DMS 273 (cell line): ENCODE results near the gene SUDS3.
A peak's percentile ranks its signal among the peaks of the same experiment; 100 is the strongest.
"Not testable (repeated sequence)": the region's sequence is repeated elsewhere in the genome, so short reads cannot be mapped to it uniquely, and the experiment has no call there.

Experiments used
- DNase-seq: peaks from one replicate; lab custom pipeline; 2025; ENCODE audit not compliant: unreplicated experiment; lab: John Stamatoyannopoulos, UW

SUDS3 gene

GRCh38 chr12:118376089-118377020, at the start of gene SUDS3:
SUDS3 (plus strand) TSS chr12:118376555; CDS start chr12:118376692, 137 bp downstream.
- peak; percentile 90 for DNase-seq

GRCh38 chr12:118326991-118327390, 49.4 kb upstream of the SUDS3 start:
- DNase-seq = no peak

- no peak for DNase-seq
Observed at GRCh38 chr12:118327391-118327790, 49.0 kb upstream of the SUDS3 start.

GRCh38 chr12:118328486-118329330, 47.6 kb upstream of the SUDS3 start:
- no peak for DNase-seq

- DNase-seq = peak; percentile 62
Observed at GRCh38 chr12:118330421-118331018, 45.8 kb upstream of the SUDS3 start.

GRCh38 chr12:118332511-118332910, 43.8 kb upstream of the SUDS3 start:
- DNase-seq = peak; percentile 21

GRCh38 chr12:118334241-118334640, 42.1 kb upstream of the SUDS3 start:
- DNase-seq = no peak

- DNase-seq = no peak
Observed at GRCh38 chr12:118334939-118335567, 41.3 kb upstream of the SUDS3 start.

- no peak for DNase-seq
Observed at GRCh38 chr12:118336123-118336522, 40.2 kb upstream of the SUDS3 start.

GRCh38 chr12:118337194-118337838, 39.0 kb upstream of the SUDS3 start:
- no peak for DNase-seq

- no peak for DNase-seq
Observed at GRCh38 chr12:118342090-118342489, 34.3 kb upstream of the SUDS3 start.

- no peak for DNase-seq
Observed at GRCh38 chr12:118344829-118345228, 31.5 kb upstream of the SUDS3 start.

GRCh38 chr12:118345355-118345754, 31.0 kb upstream of the SUDS3 start:
- no peak for DNase-seq

GRCh38 chr12:118346895-118347294, 29.5 kb upstream of the SUDS3 start:
- no peak for DNase-seq

- no peak for DNase-seq
Observed at GRCh38 chr12:118347916-118348315, 28.4 kb upstream of the SUDS3 start.

- no peak for DNase-seq
Observed at GRCh38 chr12:118350908-118351559, 25.3 kb upstream of the SUDS3 start.

- DNase-seq = no peak
Observed at GRCh38 chr12:118353721-118354120, 22.6 kb upstream of the SUDS3 start.

GRCh38 chr12:118354503-118354902, 21.9 kb upstream of the SUDS3 start:
- DNase-seq = not testable (repeated sequence)

- no peak for DNase-seq
Observed at GRCh38 chr12:118354903-118355302, 21.5 kb upstream of the SUDS3 start.

- no peak for DNase-seq
Observed at GRCh38 chr12:118355843-118356242, 20.5 kb upstream of the SUDS3 start.
